WI38 (cell line): Measurements from ENCODE around the gene NT5C1B.

ENCODE experiments used
- H3K4me3 ChIP-seq: 2 replicates; pipeline ENCODE4 v1.5.1; 2011; ENCODE audit warnings: low read depth, mild to moderate bottlenecking, control low read depth, low read length
- CTCF ChIP-seq: IDR thresholded peaks from 2 replicates; pipeline ENCODE4 v1.5.1; 2012; ENCODE audit warnings: low read depth, mild to moderate bottlenecking, control low read depth, low read length

Gene NT5C1B

GRCh38 chr2:18566145-18566769 is 23.1 kb downstream of the NT5C1B start:
- TF ChIP-seq CTCF, result no peak
- no peak overlapping the region for H3K4me3 ChIP-seq

GRCh38 chr2:18560797-18561085 is 28.6 kb downstream of the NT5C1B start:
- H3K4me3 ChIP-seq, result peak overlapping the region; percentile 87
- no peak for TF ChIP-seq CTCF

- H3K4me3 ChIP-seq, result peak within 1 kb of the TSS; percentile 87
- TF ChIP-seq CTCF, result no peak
These were observed 29.2 kb downstream of the NT5C1B start, which contains the start of gene RDH14 for GRCh38 chr2:18560031-18560796. Gene RDH14, minus strand, starts transcription at chr2:18560653. Its CDS starts 81 bp downstream, at chr2:18560572.

GRCh38 chr2:18559531-18560030 is 29.8 kb downstream of the NT5C1B start:
- peak overlapping the region; percentile 87 for H3K4me3 ChIP-seq
- TF ChIP-seq CTCF, result no peak

- no peak for TF ChIP-seq CTCF
- H3K4me3 ChIP-seq, result no peak overlapping the region
These were observed 30.9 kb downstream of the NT5C1B start for GRCh38 chr2:18558458-18558857.

- H3K4me3 ChIP-seq, result no peak overlapping the region
- TF ChIP-seq CTCF, result no peak
These were observed 32.2 kb downstream of the NT5C1B start for GRCh38 chr2:18557121-18557520.
